T-helper 2 cell (primary cell): ENCODE measurements around the gene MRFAP1.
"Not testable (repeated sequence)": the region's sequence is repeated elsewhere in the genome, so short reads cannot be mapped to it uniquely, and the experiment has no call there.

ENCODE experiments used
- DNase-seq, 5 experiments: peaks; one replicate each; pipeline versions ENCODE4 v3.0.0 to v3.0.0-alpha.2; 2012 to 2022

The MRFAP1 gene

GRCh38 chr4:6641164-6641970 lies 882 bp downstream of the MRFAP1 start:
- peak in 4 of 5 experiments; percentile 21 to 81 (median 52) for DNase-seq

- DNase-seq = no peak
Measured at GRCh38 chr4:6641971-6642320, 1.5 kb downstream of the MRFAP1 start.

- no peak for DNase-seq
Measured at GRCh38 chr4:6643141-6643847, 2.8 kb downstream of the MRFAP1 start.

GRCh38 chr4:6644792-6645530 lies 4.5 kb downstream of the MRFAP1 start:
- no peak for DNase-seq

- DNase-seq = no peak
Measured at GRCh38 chr4:6647169-6647568, 6.7 kb downstream of the MRFAP1 start.

GRCh38 chr4:6647582-6648230 lies 7.2 kb downstream of the MRFAP1 start:
- DNase-seq = no peak

DNA sequence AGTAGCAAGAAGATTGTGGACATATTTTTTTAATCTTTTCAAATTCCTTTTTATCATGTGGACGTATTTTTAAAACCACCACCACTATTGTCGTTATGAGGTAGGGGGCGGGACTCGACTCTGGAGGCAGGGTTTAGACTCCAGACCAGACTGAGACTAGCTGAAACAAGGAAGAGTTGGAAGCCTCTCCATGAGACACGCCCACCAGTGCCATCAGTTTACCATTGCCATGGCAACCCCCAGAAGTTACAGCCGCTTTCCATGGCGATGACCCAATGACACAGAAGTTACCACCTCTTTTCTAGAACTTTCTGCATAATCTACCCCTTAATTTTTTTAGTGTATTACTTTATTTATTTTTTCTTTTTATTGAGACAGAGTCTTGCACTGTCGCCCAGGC lies 8.7 kb downstream of the MRFAP1 start:
- no peak for DNase-seq

- not testable (repeated sequence) for DNase-seq
Measured at GRCh38 chr4:6654211-6654610, 13.7 kb downstream of the MRFAP1 start.

DNA sequence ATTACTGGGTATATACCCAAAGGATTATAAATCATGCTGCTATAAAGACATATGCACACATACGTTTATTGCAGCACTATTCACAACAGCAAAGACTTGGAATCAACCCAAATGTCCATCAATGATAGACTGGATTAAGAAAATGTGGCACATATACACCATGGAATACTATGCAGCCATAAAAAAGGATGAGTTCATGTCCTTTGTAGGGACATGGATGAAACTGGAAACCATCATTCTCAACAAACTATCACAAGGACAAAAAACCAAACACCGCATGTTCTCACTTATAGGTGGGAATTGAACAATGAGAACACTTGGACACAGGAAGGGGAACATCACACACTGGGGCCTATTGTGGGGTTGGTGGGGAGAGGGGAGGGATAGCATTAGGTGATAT lies 14.8 kb downstream of the MRFAP1 start:
- not testable (repeated sequence) for DNase-seq

- DNase-seq = no peak
Measured at GRCh38 chr4:6655924-6656323, 15.4 kb downstream of the MRFAP1 start.

DNA sequence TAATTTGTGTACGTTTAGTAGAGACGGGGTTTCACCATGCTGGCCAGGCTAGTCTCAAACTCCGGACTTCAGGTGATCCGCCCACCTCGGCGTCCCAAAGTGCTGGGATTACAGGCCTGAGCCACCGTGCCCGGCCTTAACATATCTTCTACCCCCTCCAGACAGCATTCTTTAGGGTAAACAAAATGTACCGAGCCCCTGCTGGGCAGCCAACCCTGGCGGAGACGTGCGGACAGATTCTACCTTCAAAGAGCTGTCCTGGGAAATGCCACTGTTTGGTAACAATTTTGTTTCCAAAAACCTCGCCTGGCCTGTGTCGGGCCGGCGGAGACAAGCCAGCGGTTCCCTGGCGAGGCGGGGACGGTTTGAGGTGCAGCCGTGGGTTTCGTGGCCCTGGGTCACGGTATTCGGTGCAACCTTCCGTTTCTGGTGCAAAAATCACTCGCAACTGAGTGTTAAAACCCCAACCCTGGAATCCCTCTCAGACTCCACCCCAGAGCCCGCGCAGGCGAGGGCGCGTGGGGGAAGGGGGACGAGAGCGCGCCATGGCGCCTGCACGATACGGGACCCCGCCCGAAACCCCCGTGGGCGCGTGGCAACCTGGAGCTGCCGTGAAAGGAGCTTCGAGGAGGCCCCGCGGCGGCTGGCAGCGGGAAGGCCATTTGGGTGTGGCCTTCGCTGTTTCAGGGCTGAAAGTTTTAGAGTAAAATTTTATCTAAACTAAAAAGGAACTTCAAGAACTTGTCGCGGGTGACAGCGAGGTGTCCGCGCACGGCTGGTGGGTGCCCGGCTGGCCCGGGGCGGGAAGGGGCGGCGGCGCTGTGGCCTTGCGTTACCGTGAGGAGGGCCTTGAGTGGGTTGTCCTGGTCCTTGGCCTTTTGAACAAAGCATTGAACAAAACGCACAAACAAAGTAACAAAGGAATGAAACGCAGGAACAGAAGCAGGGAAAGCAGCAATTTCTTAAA lies 17.0 kb downstream of the MRFAP1 start:
- DNase-seq = no peak

DNA sequence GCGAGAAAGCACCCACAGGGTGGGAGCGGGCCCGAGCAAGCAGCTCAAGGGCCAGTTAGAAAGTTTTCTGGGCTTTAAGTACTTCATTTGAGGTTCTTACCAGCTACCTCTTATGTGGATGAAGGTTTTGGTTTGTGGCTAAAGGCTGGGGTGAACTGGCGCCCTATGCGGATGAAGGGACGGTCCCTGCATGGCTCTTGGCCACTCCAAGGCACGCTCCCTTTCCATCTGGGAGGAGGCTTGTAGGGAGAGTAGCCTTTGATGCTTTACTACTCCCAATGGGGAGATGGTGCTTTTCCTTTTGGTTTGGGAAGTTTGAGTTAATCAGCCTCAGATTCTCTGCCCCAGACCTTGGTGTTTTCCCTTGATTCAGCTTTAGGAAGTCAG lies 17.7 kb downstream of the MRFAP1 start:
- no peak for DNase-seq

DNA sequence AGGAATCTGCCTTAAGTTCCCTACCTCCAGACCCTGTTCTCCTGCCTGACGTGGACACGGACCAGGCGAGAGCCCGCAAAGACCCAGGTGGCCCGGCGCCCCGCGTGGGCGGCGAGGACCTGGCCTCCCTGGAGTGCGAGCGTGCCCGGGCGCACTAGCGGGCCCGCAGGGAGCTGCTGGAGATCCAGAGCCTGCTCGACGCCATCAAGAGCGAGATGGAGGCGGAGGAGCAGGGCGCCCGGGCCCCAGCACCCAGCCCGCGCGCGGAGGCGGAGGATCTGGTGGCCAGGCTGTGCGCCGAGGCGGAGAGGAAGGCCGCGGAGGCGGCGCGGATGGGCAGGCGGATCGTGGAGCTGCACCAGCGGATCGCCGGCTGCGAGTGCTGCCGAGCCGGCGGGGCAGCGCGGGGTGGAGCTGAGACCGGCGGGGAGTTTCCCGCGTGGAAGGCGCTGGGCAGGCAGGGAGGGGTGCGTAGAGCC lies 18.2 kb downstream of the MRFAP1 start:
- peak; percentile 20 to 54 (median 47) for DNase-seq

DNA sequence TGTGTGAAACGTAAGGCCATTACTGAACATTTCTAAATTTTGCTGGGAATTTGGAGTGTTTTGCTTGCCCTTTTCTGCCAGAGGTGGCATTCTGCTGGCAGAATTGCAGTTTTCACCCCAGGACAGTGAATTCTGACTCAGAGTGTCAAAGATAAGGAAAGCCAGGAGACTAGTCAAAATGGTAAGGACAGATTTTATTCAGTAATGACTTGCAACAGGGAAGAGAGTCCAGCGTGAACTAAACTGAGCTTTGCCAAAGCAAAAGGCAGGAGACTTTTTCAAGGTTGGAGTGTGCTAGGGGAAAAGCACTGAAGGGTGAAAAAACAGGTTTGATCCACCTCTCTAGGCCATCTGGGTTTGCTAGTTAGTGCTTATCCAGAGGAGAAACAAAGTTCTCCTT lies 19.4 kb downstream of the MRFAP1 start:
- DNase-seq = no peak

- no peak for DNase-seq
Measured at GRCh38 chr4:6660430-6660829, 19.9 kb downstream of the MRFAP1 start.

DNA sequence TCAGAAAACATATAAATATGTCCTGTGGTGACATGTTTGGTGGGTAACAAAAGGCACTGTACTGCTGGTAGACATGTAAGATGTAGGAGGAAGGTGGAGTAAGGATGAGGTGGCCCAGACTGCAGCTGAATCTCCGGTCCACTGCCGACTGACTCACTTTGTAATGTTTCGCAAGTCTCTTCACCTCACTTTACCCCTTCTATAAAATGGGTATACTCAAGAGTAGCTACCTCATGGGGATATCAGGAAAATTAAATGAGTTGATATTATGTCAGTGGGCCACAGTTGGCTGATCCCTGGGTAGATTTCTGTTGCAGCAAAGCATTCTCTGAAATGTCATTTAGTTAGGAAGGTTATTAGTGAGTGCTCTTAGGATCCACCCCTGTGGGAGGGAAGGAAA lies 22.1 kb downstream of the MRFAP1 start:
- no peak for DNase-seq

- DNase-seq = no peak
Measured at GRCh38 chr4:6663596-6664393, 23.3 kb downstream of the MRFAP1 start.

DNA sequence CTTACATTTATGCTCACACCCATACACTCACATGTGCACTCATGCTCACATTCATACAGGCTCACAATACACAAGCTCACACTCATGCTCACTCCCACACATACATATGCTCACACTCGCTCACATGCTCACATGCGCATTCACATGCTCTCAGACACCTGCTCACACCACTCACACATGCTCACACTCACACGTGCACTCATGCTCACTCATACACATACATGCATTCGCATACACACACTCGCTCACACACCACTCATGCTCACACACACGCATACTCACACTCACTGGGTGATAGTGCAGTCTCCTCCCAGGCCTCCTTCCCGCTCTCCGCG lies 24.8 kb downstream of the MRFAP1 start:
- no peak for DNase-seq

- DNase-seq = no peak
Measured at GRCh38 chr4:6668391-6668790, 27.9 kb downstream of the MRFAP1 start.

GRCh38 chr4:6671648-6672047 lies 31.2 kb downstream of the MRFAP1 start:
- DNase-seq = no peak

- no peak for DNase-seq
Measured at GRCh38 chr4:6672131-6672530, 31.6 kb downstream of the MRFAP1 start.
